ENCODE results near the gene SLC1A4.
"Not testable (repeated sequence)": the region's sequence is repeated elsewhere in the genome, so short reads cannot be mapped to it uniquely, and the experiment has no call there.

The SLC1A4 gene

GRCh38 chr2:65016789-65017188 is 27.6 kb downstream of the SLC1A4 start:
- H3K4me3 ChIP-seq (ENCODE audit: low read depth, low read length): no peak overlapping the region

GRCh38 chr2:65017335-65017734 is 28.1 kb downstream of the SLC1A4 start:
- Histone ChIP-seq H3K4me3 (ENCODE audit: low read depth, low read length) (no peak overlapping the region), H3K36me3 (peaks cover 97% of the 10 kb centered on the region), H3K27me3 (ENCODE audit: insufficient read depth, low read depth, severe bottlenecking) (no peaks in the 10 kb centered on the region), H3K9me3 (ENCODE audit: severe bottlenecking) (no peaks in the 10 kb centered on the region), H3K27ac (no peak overlapping the region)
- 0 out of 2 replicates have a peak, but pooled peaks have one; percentile 13 for TF ChIP-seq CTCF (IDR thresholded peaks at IDR 0.05; ENCODE audit: low read depth, low read length)
- no peak for DNase-seq

More at GRCh38 chr2:65016789-65017188, 27.6 kb downstream of the SLC1A4 start:
- H3K27me3 ChIP-seq (ENCODE audit: insufficient read depth, low read depth, severe bottlenecking): no peaks in the 10 kb centered on the region
- H3K27ac ChIP-seq: no peak overlapping the region
- no peak for TF ChIP-seq CTCF (IDR thresholded peaks at IDR 0.05; ENCODE audit: low read depth, low read length)
- DNase-seq: no peak
- peaks cover 97% of the 10 kb centered on the region for H3K36me3 ChIP-seq
- H3K9me3 ChIP-seq (ENCODE audit: severe bottlenecking): no peaks in the 10 kb centered on the region

GRCh38 chr2:65018141-65018582 is 29.0 kb downstream of the SLC1A4 start:
- no peak for TF ChIP-seq CTCF (IDR thresholded peaks at IDR 0.05; ENCODE audit: low read depth, low read length)
- Histone ChIP-seq H3K4me3 (ENCODE audit: low read depth, low read length) (no peak overlapping the region), H3K36me3 (peaks cover 93% of the 10 kb centered on the region), H3K27ac (no peak overlapping the region), H3K9me3 (ENCODE audit: severe bottlenecking) (no peaks in the 10 kb centered on the region), H3K27me3 (ENCODE audit: insufficient read depth, low read depth, severe bottlenecking) (no peaks in the 10 kb centered on the region)
- no peak for DNase-seq

GRCh38 chr2:65019010-65019409 is 29.8 kb downstream of the SLC1A4 start:
- DNase-seq: no peak
- Histone ChIP-seq H3K27ac (no peak overlapping the region), H3K9me3 (ENCODE audit: severe bottlenecking) (no peaks in the 10 kb centered on the region), H3K4me3 (ENCODE audit: low read depth, low read length) (no peak overlapping the region), H3K27me3 (ENCODE audit: insufficient read depth, low read depth, severe bottlenecking) (no peaks in the 10 kb centered on the region), H3K36me3 (peaks cover 88% of the 10 kb centered on the region)
- TF ChIP-seq CTCF (IDR thresholded peaks at IDR 0.05; ENCODE audit: low read depth, low read length): no peak

- H3K36me3 ChIP-seq: peaks cover 81% of the 10 kb centered on the region
- H3K4me3 ChIP-seq (ENCODE audit: low read depth, low read length): no peak overlapping the region
- H3K27me3 ChIP-seq (ENCODE audit: insufficient read depth, low read depth, severe bottlenecking): no peaks in the 10 kb centered on the region
- H3K9me3 ChIP-seq (ENCODE audit: severe bottlenecking): no peaks in the 10 kb centered on the region
- no peak for DNase-seq
- TF ChIP-seq CTCF (IDR thresholded peaks at IDR 0.05; ENCODE audit: low read depth, low read length): no peak
- no peak overlapping the region for H3K27ac ChIP-seq
Measured at GRCh38 chr2:65019675-65020195, 30.5 kb downstream of the SLC1A4 start.

GRCh38 chr2:65020251-65020650 is 31.1 kb downstream of the SLC1A4 start:
- H3K27me3 ChIP-seq (ENCODE audit: insufficient read depth, low read depth, severe bottlenecking); H3K4me3 ChIP-seq (ENCODE audit: low read depth, low read length); DNase-seq; H3K27ac ChIP-seq; H3K9me3 ChIP-seq (ENCODE audit: severe bottlenecking): not testable (repeated sequence)
- peaks cover 76% of the 10 kb centered on the region for H3K36me3 ChIP-seq

Data from WERI-Rb-1 (cell line).